Gastroesophageal sphincter (tissue), 3 donors: ENCODE results near the gene PSME4.

ENCODE experiments used
- CTCF ChIP-seq, 4 experiments: fragments of 200-600 bp in 2 of 4; fragments of 450-650 bp in 2 of 4; sonication (generic) in 1 of 4; IDR thresholded peaks; one replicate each; pipeline ENCODE4 v1.5.1; 2017 to 2019; ENCODE audit warnings: antibody characterized with exemption in 4 of 4, mild to moderate bottlenecking in 2 of 4, moderate library complexity in 2 of 4
- EP300 ChIP-seq: sonication (generic); formaldehyde crosslinking; IDR thresholded peaks from one replicate; pipeline ENCODE4 v1.6.1; 2017; ENCODE audit warnings: antibody characterized with exemption, mild to moderate bottlenecking
- POLR2A ChIP-seq, 2 donors: fragments of 450-650 bp; IDR thresholded peaks; one replicate each; pipeline ENCODE4 v1.6.1; 2017; ENCODE audit warnings: antibody characterized with exemption in 2 of 2, mild to moderate bottlenecking in 2 of 2, moderate library complexity in 1 of 2

- no peak for TF ChIP-seq EP300
- no peak for TF ChIP-seq CTCF (IDR thresholded peaks at IDR 0.05)
- no peak for TF ChIP-seq POLR2A (IDR thresholded peaks at IDR 0.05)
Observed at GRCh38 chr2:53998834-53999233, 28.0 kb upstream of the PSME4 start.
